ENCODE data around the gene TRA2A.
"Not testable (repeated sequence)": the region's sequence is repeated elsewhere in the genome, so short reads cannot be mapped to it uniquely, and the experiment has no call there.

DNA sequence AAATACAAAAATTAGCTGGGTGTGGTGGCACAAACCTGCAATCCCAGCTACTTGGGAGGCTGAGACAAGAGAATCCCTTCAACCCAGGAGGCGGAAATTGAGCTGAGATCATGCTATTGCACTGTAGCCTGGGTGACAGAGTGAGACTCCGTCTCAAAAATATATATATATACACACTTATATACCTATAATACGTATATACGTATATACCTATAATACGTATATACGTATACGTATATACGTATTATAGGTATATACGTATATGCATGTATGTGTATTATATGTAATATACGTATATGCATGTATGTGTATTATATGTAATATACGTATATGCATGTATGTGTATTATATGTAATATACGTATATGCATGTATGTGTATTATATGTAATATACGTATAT, 43.1 kb downstream of the TRA2A start:
- TF ChIP-seq POLR2A (IDR thresholded peaks at IDR 0.05): not testable (repeated sequence)
- TF ChIP-seq, protein P1, sequence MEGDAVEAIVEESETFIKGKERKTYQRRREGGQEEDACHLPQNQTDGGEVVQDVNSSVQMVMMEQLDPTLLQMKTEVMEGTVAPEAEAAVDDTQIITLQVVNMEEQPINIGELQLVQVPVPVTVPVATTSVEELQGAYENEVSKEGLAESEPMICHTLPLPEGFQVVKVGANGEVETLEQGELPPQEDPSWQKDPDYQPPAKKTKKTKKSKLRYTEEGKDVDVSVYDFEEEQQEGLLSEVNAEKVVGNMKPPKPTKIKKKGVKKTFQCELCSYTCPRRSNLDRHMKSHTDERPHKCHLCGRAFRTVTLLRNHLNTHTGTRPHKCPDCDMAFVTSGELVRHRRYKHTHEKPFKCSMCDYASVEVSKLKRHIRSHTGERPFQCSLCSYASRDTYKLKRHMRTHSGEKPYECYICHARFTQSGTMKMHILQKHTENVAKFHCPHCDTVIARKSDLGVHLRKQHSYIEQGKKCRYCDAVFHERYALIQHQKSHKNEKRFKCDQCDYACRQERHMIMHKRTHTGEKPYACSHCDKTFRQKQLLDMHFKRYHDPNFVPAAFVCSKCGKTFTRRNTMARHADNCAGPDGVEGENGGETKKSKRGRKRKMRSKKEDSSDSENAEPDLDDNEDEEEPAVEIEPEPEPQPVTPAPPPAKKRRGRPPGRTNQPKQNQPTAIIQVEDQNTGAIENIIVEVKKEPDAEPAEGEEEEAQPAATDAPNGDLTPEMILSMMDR (IDR thresholded peaks at IDR 0.05): not testable (repeated sequence)
